Ecto neural progenitor cell (in vitro differentiated cells): ENCODE results near the gene DTX1.
"Not testable (repeated sequence)": the region's sequence is repeated elsewhere in the genome, so short reads cannot be mapped to it uniquely, and the experiment has no call there.

Experiments
- DNase-seq: peaks from one replicate; pipeline ENCODE4 v3.0.0-alpha.2; 2018; ENCODE audit warnings: low spot score

DTX1 gene

DNA sequence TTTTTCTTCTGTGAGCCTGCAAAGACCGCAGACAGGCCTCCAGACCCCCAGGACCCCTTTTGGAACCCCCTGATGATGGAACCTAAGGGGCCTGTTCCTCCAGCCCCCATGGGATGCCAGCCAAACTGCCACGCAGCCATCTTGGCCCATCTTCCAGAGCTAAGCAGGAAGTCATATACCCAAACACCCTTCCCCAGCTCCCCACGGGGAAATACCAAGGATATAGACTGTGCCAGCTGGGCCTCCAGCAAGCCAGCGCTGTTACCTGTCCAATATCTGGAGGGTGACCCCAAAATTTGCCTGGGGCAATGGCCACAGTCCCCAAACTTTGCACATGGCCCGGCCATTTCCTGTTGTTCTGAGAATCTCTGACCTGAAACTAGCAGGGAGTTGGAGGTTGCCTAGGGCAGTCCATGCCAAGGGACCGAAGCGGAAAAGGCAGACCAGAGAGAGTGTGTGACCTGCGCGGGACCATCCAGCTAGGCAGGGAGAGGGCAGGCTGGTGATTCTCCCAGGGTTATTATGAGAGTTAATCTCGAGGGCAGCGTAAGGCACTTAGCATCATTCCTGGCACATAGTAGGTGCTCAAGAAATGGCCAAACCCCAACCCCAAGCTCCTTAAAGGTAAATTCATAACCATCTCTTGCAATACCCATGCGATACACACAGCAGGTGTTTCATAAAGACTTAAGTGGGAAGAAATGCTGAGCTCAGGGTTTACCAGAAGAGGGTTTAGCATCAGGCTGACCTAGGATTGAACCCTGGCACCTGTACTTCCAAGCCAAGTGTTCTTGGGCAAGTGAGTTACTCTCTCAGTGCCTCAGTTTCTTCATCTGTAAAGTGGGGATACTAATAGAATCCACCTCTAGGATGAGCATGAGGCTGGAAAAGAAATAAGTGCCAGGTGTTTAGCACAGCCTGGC, 81.6 kb downstream of the DTX1 start:
- DNase-seq, result no peak

DNA sequence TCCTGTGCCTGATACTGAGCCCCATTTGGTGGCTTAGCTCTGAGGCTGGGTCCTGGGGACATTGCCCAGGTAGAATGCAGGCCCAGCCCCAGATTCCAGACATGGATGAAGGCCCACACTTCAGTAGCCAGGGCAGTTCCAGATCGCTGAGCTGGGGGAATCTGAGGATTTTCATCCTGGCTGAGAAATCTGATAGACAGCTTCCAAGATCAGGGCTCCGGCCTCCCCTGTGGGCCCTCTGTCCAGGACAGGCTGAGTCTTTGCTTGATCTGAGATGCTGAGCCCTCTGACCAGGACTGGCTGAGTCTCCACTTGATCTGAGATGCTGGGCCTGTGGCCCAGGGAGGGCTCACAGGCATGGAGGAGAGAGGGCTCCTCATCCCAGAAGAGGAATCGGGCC, 82.3 kb downstream of the DTX1 start:
- no peak for DNase-seq

DNA sequence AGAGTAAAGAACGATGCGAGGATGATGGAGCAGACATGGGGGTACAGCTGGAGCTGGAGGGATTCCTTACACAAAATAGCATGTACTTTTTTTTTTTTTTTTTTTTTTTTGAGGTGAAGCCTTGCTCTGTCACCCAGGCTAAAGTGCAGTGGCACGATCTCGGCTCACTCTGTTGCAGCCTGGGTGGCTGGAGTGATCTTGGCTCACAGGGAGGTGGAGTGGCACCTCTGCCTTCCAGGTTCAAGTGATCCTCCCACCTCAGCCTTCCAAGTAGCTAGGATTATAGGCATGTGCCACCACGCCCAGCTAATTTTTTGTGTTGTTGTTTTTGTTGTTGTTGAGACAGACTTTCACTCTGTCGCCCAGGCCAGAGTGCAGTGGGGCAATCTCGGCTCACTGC, 84.2 kb downstream of the DTX1 start:
- no peak for DNase-seq

DNA sequence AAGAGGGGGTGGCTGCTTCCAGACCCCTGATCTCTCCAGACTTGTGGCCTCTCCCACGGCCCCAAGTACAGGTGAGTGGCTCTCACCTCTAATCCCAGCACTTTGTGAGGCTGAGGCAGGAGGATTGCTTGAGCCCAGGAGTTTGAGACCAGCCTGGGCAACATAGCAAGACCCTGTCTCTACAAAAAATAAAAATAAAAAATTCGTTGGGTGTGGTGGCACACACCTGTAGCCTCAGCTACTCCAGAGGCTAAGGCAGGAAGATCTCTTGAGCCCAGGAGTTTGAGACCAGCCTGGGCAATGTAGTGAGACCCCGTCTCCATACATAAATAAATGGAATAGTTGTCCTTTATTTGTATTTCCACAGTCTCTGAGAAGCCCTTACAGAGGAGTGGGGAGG, 85.2 kb downstream of the DTX1 start:
- not testable (repeated sequence) for DNase-seq

DNA sequence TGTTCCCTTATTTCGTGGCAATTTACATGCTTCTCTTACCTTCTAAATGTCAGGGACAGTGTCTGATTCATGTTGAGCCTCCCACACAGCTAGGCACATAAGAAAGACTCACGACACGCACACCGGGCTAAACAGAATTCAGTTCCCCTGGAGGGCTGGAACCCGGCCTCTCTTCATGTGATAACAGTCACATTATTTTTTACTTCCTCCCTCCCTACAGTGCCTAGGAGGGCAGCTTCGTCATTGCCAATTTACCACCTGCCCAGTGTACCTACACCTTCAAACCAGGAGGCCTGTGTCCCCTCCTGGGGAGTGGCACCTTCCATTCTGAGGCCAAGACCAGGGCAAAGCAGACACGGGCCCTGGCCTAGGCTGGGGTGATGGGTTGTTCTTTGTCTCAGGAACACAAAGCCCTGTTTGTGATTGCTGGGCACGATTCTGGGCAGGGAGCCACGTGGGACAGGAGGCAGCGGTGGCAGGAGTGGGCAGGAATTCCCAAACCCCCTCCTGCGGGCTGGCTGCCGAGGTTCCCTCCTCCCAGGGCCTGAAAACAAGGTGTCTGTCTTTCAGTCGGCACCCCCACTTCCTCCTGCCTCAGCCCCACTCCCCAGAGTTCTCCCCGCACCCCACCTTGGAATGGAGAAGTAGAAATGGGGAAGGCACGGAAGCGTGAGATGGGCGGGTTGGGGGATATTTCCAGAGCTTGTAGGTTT, 85.8 kb downstream of the DTX1 start:
- DNase-seq, result no peak

DNA sequence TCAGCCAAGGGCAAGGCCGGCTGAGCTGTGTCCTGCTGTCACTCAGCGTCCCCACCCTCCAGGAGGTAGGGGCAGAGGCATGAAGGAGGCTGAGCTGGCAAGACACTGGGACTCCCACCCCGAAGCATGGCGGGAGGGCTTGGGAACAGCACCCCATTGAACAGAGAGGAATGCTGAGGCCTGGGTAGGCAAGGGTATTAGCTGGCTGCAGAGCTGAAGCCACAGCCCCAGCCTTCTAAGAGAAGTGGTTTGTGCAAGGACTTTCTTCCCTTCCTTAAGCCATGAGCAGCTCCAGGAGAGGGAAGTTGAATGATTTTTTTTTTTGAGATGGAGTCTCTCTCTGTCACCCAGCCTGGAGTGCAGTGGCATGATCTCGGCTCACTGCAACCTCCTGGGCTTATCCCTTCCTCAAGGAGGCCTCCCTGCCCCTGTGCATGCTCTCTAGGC, 86.4 kb downstream of the DTX1 start:
- DNase-seq, result no peak

DNA sequence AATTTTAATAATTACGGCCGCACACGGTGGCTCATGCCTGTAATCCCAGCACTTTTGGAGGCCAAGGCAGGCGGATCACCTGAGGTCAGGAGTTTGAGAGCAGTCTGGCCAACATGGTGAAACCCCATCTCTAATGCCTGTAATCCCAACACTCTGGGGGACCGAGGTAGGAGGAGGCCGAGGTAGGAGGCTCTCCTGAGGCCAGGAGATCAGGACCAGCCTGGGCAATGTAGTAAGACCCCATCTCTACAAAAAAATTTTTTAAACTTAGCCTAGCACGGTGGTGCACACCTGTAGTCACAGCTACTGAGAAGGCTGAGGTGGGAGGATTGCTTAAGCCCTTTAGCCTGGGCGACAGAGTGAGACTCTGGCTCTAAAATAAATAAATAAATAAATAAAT, 87.4 kb downstream of the DTX1 start:
- no peak for DNase-seq

DNA sequence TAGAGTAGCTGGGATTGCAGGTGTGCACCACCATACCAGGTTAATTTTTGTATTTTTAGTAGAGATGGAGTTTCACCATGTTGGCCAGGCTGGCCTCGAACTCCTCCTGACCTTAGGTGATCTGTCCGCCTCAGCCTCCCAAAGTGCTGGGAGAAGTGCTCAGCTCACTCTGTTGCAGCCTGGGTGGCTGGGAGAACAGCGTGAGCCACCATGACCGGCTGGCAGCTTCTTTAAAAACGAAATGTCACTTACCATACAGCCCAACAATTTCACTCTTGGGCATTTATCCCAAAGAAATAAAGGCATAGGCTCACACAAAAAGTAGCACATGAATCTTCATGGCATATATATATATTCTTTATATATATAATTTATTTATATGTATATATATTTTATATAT, 88.3 kb downstream of the DTX1 start:
- no peak for DNase-seq

DNA sequence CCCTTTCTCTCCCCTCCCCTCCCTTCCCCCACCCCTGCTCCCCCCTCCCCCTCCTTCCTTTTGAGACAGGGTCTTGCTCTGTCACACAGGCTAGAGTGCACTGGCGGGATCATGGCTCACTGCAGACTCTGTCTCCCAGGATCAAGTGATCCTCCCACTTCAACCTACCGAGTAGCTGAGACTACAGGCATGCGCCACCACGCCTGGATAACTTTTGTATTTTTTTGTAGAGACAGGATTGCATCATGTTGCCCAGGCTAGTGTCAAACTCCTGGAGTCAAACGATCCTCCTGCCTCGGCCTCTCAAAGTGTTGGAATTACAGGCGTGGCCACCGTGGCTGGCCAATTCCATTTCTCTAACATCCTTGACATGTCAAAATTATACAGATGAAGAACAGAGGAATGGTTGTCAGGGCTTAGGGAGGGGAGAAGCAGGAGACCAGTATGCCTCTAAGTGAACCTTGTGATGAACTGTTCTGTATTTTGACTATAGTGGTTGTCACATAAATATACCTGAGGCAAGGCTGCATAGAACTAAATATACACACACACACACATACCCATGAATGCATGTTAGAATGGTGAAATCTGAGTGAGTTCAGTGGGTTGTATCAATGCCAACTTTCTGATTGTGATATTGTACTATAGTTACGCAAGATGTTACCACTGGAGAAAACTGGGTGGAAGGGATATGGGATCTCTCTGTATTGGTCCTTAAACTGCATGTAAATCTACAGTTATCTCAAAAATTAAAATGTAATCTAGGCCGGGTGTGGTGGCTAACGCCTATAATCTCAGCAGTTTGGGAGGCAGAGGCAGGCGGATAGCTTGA, 89.4 kb downstream of the DTX1 start:
- DNase-seq, result no peak

DNA sequence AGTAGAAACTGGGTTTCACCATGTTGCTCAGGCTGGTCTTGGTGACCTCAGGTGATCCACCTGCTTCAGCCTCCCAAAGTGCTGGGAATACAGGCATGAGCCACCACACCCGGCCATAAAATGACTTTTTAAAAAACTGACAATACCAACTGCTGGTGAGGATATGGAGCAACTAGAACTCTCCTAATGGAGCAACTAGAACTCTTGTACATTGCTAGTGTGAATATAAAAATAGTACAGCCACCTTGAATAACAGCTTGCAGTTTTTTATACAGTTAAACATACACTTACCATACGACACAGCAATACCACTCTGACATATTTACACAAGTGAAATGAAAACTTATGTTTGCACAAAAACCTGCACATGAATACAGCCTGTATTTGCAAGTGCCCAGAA, 90.5 kb downstream of the DTX1 start:
- DNase-seq, result no peak
